Retina (tissue), 1 donor: Measurements from ENCODE around the gene ELANE.
"Not testable (repeated sequence)": the region's sequence is repeated elsewhere in the genome, so short reads cannot be mapped to it uniquely, and the experiment has no call there.

Source experiments
- DNase-seq: peaks from one replicate; pipeline ENCODE4 v3.0.0-alpha.2; 2016

ELANE gene

GRCh38 chr19:863315-863620, 11.2 kb downstream of the ELANE start:
- no peak for DNase-seq

GRCh38 chr19:866769-867300, 14.7 kb downstream of the ELANE start:
- DNase-seq: no peak

- DNase-seq: no peak
Measured at GRCh38 chr19:867301-867793, 15.2 kb downstream of the ELANE start.

GRCh38 chr19:867855-868457, 15.9 kb downstream of the ELANE start:
- DNase-seq: no peak

- no peak for DNase-seq
Measured at GRCh38 chr19:868458-869244, 16.5 kb downstream of the ELANE start.

GRCh38 chr19:869245-870177, 17.4 kb downstream of the ELANE start:
- DNase-seq: no peak

GRCh38 chr19:870314-870713, 18.2 kb downstream of the ELANE start:
- no peak for DNase-seq

- DNase-seq: no peak
Measured at GRCh38 chr19:870963-871401, 18.9 kb downstream of the ELANE start.

GRCh38 chr19:871446-872265, 19.6 kb downstream of the ELANE start:
- DNase-seq: no peak

- DNase-seq: no peak
Measured at GRCh38 chr19:872266-872951, 20.3 kb downstream of the ELANE start.

- no peak for DNase-seq
Measured at GRCh38 chr19:873084-873483, 21.0 kb downstream of the ELANE start.

- no peak for DNase-seq
Measured at GRCh38 chr19:873561-874041, 21.5 kb downstream of the ELANE start.

- no peak for DNase-seq
Measured at GRCh38 chr19:875265-875879, 23.3 kb downstream of the ELANE start.

GRCh38 chr19:876089-876488, 24.0 kb downstream of the ELANE start:
- DNase-seq: no peak

- no peak for DNase-seq
Measured at GRCh38 chr19:876780-877314, 24.7 kb downstream of the ELANE start.

GRCh38 chr19:877992-878660, 26.0 kb downstream of the ELANE start:
- DNase-seq: not testable (repeated sequence)

GRCh38 chr19:878751-879561, 26.9 kb downstream of the ELANE start:
- DNase-seq: not testable (repeated sequence)

- DNase-seq: no peak
Measured at GRCh38 chr19:879711-880438, 27.8 kb downstream of the ELANE start.
